RCC 7860 (cell line): Measurements from ENCODE around the gene DMXL1.

Experiments
- DNase-seq: peaks from one replicate; pipeline ENCODE4 v3.0.0-alpha.2; 2015; ENCODE audit warnings: low spot score
- FAIRE-seq: peaks from 2 replicates; lab custom pipeline; 2012; peaks lifted over from hg19 to GRCh38; lab: Jason Lieb, UNC

Gene DMXL1

GRCh38 chr5:119267958-119268386, 197.1 kb downstream of the DMXL1 start:
- DNase-seq (peak; percentile 81), FAIRE-seq (peak; percentile 75)

GRCh38 chr5:119268387-119269060, 197.6 kb downstream of the DMXL1 start:
- DNase-seq (peak; percentile 82), FAIRE-seq (peak; percentile 61)

- peak; percentile 29 for DNase-seq
Observed at GRCh38 chr5:119269061-119269944, 198.4 kb downstream of the DMXL1 start.

GRCh38 chr5:119270121-119270565, 199.3 kb downstream of the DMXL1 start:
- DNase-seq (no peak), FAIRE-seq (no peak)

More at GRCh38 chr5:119269061-119269944, 198.4 kb downstream of the DMXL1 start:
- no peak for FAIRE-seq

- FAIRE-seq, result no peak
- DNase-seq, result no peak
Observed at GRCh38 chr5:119270960-119271757, 200.3 kb downstream of the DMXL1 start.

- DNase-seq, result no peak
- no peak for FAIRE-seq
Observed at GRCh38 chr5:119271758-119272730, 201.2 kb downstream of the DMXL1 start.

GRCh38 chr5:119273391-119273839, 202.5 kb downstream of the DMXL1 start:
- no peak for DNase-seq

GRCh38 chr5:119274030-119274766, 203.3 kb downstream of the DMXL1 start:
- DNase-seq, result peak; percentile 50
- FAIRE-seq, result peak; percentile 34

More at GRCh38 chr5:119273391-119273839, 202.5 kb downstream of the DMXL1 start:
- no peak for FAIRE-seq

GRCh38 chr5:119274767-119275130, 203.9 kb downstream of the DMXL1 start:
- FAIRE-seq (peak; percentile 87), DNase-seq (peak; percentile 62)

- DNase-seq (peak; percentile 45), FAIRE-seq (no peak)
Observed at GRCh38 chr5:119275146-119275545, 204.3 kb downstream of the DMXL1 start.

GRCh38 chr5:119275601-119276173, 204.8 kb downstream of the DMXL1 start:
- DNase-seq (no peak), FAIRE-seq (no peak)

- DNase-seq (no peak), FAIRE-seq (no peak)
Observed at GRCh38 chr5:119276978-119277377, 206.1 kb downstream of the DMXL1 start.

- DNase-seq (no peak), FAIRE-seq (no peak)
Observed at GRCh38 chr5:119279093-119279492, 208.2 kb downstream of the DMXL1 start.

GRCh38 chr5:119280380-119280779, 209.5 kb downstream of the DMXL1 start:
- no peak for FAIRE-seq
- no peak for DNase-seq

- FAIRE-seq (no peak), DNase-seq (no peak)
Observed at GRCh38 chr5:119282628-119283027, 211.7 kb downstream of the DMXL1 start.

- FAIRE-seq, result no peak
- no peak for DNase-seq
Observed at GRCh38 chr5:119284031-119284430, 213.1 kb downstream of the DMXL1 start.

- FAIRE-seq (peak; percentile 37), DNase-seq (no peak)
Observed at GRCh38 chr5:119285070-119285916, 214.4 kb downstream of the DMXL1 start.
